Natural killer cell (primary cell): ENCODE measurements around the gene STUM. TPM values are rescaled to one million over a fixed set of nuclear protein-coding genes. Genes with fewer than 3 reads are reported as not detected.
A peak's percentile ranks its signal among the peaks of the same experiment; 100 is the strongest.

Experiments used
- ATAC-seq, 3 donors: fragments of 150-1000 bp in 2 of 3; fragments of 200-7000 bp in 1 of 3; cut with Tn5 transposase; 1 replicate in 1 of 3; 2 replicates in 2 of 3; pipeline ENCODE4 v1.10.0; 2021; ENCODE audit warnings: mild to moderate bottlenecking in 2 of 3, moderate library complexity in 2 of 3
- DNase-seq, 2 donors: peaks; one replicate each; pipeline versions ENCODE4 v3.0.0 to v3.0.0-alpha.2; 2013 to 2021; ENCODE audit warnings: mixed read lengths in 1 of 2
- H3K27ac ChIP-seq: one replicate; pipeline ENCODE4 v1.5.1; 2013; ENCODE audit warnings: mild to moderate bottlenecking, low read length
- H3K27me3 ChIP-seq: one replicate; pipeline ENCODE4 v1.6.1; 2013; ENCODE audit warnings: low read length; ENCODE audit not compliant: control insufficient read depth, insufficient read depth
- H3K36me3 ChIP-seq: one replicate; pipeline ENCODE4 v1.6.1; 2013; ENCODE audit warnings: low read length; ENCODE audit not compliant: control insufficient read depth, insufficient read depth
- H3K4me1 ChIP-seq: one replicate; pipeline ENCODE4 v1.6.1; 2013; ENCODE audit warnings: low read length; ENCODE audit not compliant: control insufficient read depth, insufficient read depth
- H3K4me3 ChIP-seq: one replicate; pipeline ENCODE4 v1.5.1; 2013; ENCODE audit warnings: low read length
- H3K9me3 ChIP-seq: one replicate; pipeline ENCODE4 v1.6.1; 2013; ENCODE audit warnings: low read length; ENCODE audit not compliant: control insufficient read depth, insufficient read depth
- H3K27ac Mint-ChIP-seq, 2 donors: one replicate each; pipeline ENCODE4 v1.8.0; 2022; ENCODE audit warnings: mild to moderate bottlenecking in 2 of 2, mixed read lengths in 2 of 2, moderate library complexity in 1 of 2
- H3K27me3 Mint-ChIP-seq, 2 donors: one replicate each; pipeline ENCODE4 v1.8.0; 2022; ENCODE audit warnings: low read depth in 2 of 2, mixed read lengths in 2 of 2
- H3K36me3 Mint-ChIP-seq: one replicate; pipeline ENCODE4 v1.8.0; 2022; ENCODE audit warnings: mixed read lengths
- H3K4me1 Mint-ChIP-seq, 2 donors: one replicate each; pipeline ENCODE4 v1.8.0; 2022; ENCODE audit warnings: mixed read lengths in 2 of 2
- H3K4me3 Mint-ChIP-seq: one replicate; pipeline ENCODE4 v1.8.0; 2022; ENCODE audit warnings: mild to moderate bottlenecking, moderate library complexity, mixed read lengths
- H3K9me3 Mint-ChIP-seq, 2 donors: one replicate each; pipeline ENCODE4 v1.8.0; 2022; ENCODE audit warnings: mixed read lengths in 2 of 2
- WGBS: methylation state at CpG from one replicate; pipeline ENCODE4 v1.1.7; 2013; ENCODE audit warnings: missing lambda C conversion rate; ENCODE audit not compliant: insufficient coverage; 5-methylcytosine and 5-hydroxymethylcytosine counted together
- intact Hi-C: fragments of 100-400 bp; cut with micrococcal nuclease; formaldehyde crosslinking; loops from one replicate; pipeline ENCODE4 v1.14.2; 2022
- total RNA-seq, 4 donors: library from RNA; stranded (reverse); fragments of 120-200 nt in 1 of 4; gene quantifications; one replicate each; pipeline versions ENCODE4 v1.2.3 to v1.2.4, GENCODE V29; 2013 to 2022
- TF ChIP-seq, protein P1 (sequence below): fragments of 200-600 bp; IDR thresholded peaks from one replicate; pipeline ENCODE4 v1.8.0; 2022; ENCODE audit warnings: antibody characterized with exemption

STUM gene
- total RNA-seq, 3 donors from 2014 or later (not counting 1 experiment from before 2014, with no cell fraction given): not detected

DNA sequence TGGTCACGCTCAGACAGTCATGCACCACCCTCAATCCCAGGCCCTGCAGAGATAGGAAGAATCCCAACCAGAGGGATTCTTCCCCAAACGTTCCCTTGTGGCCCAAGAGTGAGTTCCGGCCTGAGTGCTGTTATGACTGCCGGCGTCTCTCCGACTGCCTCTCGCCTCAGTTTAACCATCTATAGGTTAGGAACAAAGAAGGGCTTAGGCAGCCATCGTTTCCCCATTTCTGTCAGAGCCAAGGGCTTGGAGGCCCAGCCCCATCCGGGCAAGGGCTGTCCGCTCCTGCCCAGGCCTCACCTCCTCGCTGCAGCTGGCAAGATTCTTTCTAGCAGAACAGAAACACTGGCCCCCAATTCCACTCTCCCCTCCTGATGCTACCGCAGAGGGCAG is 58.7 kb downstream of the STUM start:
- peaks cover 2% of the 10 kb centered on the region for H3K4me1 ChIP-seq
- TF ChIP-seq, protein P1, sequence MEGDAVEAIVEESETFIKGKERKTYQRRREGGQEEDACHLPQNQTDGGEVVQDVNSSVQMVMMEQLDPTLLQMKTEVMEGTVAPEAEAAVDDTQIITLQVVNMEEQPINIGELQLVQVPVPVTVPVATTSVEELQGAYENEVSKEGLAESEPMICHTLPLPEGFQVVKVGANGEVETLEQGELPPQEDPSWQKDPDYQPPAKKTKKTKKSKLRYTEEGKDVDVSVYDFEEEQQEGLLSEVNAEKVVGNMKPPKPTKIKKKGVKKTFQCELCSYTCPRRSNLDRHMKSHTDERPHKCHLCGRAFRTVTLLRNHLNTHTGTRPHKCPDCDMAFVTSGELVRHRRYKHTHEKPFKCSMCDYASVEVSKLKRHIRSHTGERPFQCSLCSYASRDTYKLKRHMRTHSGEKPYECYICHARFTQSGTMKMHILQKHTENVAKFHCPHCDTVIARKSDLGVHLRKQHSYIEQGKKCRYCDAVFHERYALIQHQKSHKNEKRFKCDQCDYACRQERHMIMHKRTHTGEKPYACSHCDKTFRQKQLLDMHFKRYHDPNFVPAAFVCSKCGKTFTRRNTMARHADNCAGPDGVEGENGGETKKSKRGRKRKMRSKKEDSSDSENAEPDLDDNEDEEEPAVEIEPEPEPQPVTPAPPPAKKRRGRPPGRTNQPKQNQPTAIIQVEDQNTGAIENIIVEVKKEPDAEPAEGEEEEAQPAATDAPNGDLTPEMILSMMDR: no peak
- DNase-seq (no peak), ATAC-seq (no peak)
- H3K27ac ChIP-seq: no peak overlapping the region
- H3K36me3 ChIP-seq: no peaks in the 10 kb centered on the region
- no peak overlapping the region for H3K27ac Mint-ChIP-seq
- 96% methylated on average over 12 of the region's 12 CpGs for WGBS
- no peaks in the 10 kb centered on the region for H3K9me3 Mint-ChIP-seq
- no peaks in the 10 kb centered on the region for H3K9me3 ChIP-seq
- H3K27me3 ChIP-seq: no peaks in the 10 kb centered on the region
- H3K4me3 Mint-ChIP-seq: no peak overlapping the region
- intact Hi-C loops: no loop called here
- H3K4me1 Mint-ChIP-seq: no peaks in the 10 kb centered on the region
- H3K4me3 ChIP-seq: no peak overlapping the region
- no peaks in the 10 kb centered on the region for H3K36me3 Mint-ChIP-seq
- peaks cover 0 to 6% of the 10 kb centered on the region in 2 donors for H3K27me3 Mint-ChIP-seq

DNA sequence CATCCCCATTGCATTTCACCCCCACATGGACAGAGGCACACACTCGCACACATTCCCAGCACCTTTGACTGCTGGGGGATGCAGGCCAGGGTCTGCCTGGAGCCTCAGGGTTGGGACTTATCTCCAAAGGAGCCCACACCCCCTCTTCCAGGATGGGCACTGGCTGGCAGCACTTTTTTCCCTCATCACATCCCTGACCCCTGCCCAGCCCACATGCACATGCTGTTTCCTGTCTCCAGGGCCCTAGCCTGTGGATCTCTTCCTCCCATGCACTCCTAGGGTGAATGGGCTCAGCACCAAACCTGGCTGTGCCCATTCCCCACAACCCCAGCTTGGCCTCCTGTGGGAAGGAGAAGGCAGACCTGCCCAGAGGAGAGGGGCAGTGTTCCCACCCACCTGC is 59.3 kb downstream of the STUM start:
- H3K27ac ChIP-seq: no peak overlapping the region
- no peak for ATAC-seq
- 91% methylated on average over 1 of the region's 1 CpG for WGBS
- Mint-ChIP-seq H3K9me3 (no peaks in the 10 kb centered on the region), H3K4me1 (no peaks in the 10 kb centered on the region), H3K27me3 (peaks cover 0 to 6% of the 10 kb centered on the region in 2 donors), H3K4me3 (no peak overlapping the region), H3K36me3 (no peaks in the 10 kb centered on the region), H3K27ac (no peak overlapping the region)
- H3K4me1 ChIP-seq: peaks cover 2% of the 10 kb centered on the region
- no peak overlapping the region for H3K4me3 ChIP-seq
- no peaks in the 10 kb centered on the region for H3K9me3 ChIP-seq
- intact Hi-C loops: loop anchor here (2.0 kb wide), 1 partner anchor 61 kb away; no protein-coding TSS in a partner anchor
- DNase-seq: no peak
- TF ChIP-seq, protein P1: no peak
- H3K27me3 ChIP-seq: no peaks in the 10 kb centered on the region
- H3K36me3 ChIP-seq: no peaks in the 10 kb centered on the region

DNA sequence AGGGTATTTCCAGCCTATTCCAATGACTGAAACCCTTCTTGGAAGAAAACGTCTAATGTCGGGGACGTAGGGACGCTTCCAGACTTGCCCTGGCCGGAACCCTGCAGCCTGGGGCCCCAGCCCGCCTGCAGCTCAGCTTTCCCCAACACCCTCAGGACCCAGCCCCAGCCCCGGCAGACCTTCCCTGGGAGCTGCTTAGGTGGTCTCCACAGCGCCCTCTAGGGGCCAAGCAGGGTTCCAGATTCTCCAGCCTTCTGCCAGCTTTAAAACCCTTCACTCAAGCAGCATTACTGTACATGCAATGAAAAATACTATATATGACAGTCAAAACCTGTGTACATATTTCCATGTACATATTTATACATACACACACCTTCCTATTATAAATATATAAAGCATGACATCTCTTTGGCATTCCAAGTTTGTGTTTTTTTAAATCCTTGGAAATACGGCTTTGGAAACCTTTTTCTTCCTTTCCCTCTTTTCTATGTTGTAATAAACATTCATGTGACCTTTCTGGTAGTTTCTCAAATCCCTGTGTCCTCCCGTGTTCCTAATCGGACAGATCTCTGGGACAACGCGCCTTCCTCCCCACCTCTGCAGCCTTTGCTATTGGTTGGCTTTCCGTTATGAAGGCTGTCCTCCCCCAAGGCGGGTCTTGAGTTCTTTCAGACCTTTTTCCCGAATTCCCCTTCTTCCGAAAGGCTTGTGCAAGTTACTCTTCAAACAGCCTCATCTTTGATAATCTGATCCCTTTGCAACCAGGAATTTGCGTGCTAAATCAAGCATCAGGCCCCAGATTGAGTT is 60.3 kb downstream of the STUM start:
- H3K4me1 Mint-ChIP-seq: no peaks in the 10 kb centered on the region
- ATAC-seq (peak; percentile 73 to 92 (median 77)), DNase-seq (peak; percentile 59 to 87)
- H3K27me3 ChIP-seq: no peaks in the 10 kb centered on the region
- H3K27me3 Mint-ChIP-seq: peaks cover 0 to 6% of the 10 kb centered on the region in 2 donors
- H3K36me3 Mint-ChIP-seq: no peaks in the 10 kb centered on the region
- H3K4me3 Mint-ChIP-seq: no peak overlapping the region
- intact Hi-C loops: loop anchor here (2.0 kb wide), 1 partner anchor 62 kb away; no protein-coding TSS in a partner anchor
- 55% methylated on average over 18 of the region's 18 CpGs for WGBS
- H3K4me3 ChIP-seq: no peak overlapping the region
- H3K9me3 Mint-ChIP-seq: no peaks in the 10 kb centered on the region
- H3K36me3 ChIP-seq: no peaks in the 10 kb centered on the region
- H3K9me3 ChIP-seq: no peaks in the 10 kb centered on the region
- H3K4me1 ChIP-seq: peaks cover 2% of the 10 kb centered on the region
- no peak overlapping the region for H3K27ac Mint-ChIP-seq
- H3K27ac ChIP-seq: no peak overlapping the region
- TF ChIP-seq, protein P1: peak; percentile 95
